D721Med (cell line): Measurements from ENCODE around the gene OR2D3.

Source experiments
- DNase-seq: peaks from one replicate; pipeline ENCODE4 v3.0.0; 2011; ENCODE audit warnings: low spot score; ENCODE audit not compliant: insufficient read length
- FAIRE-seq: peaks from 2 replicates; lab custom pipeline; 2011; peaks lifted over from hg19 to GRCh38; lab: Jason Lieb, UNC
- CTCF ChIP-seq: IDR thresholded peaks from 2 replicates; pipeline ENCODE4 v1.5.1; 2012; ENCODE audit warnings: mild to moderate bottlenecking, control low read depth; ENCODE audit not compliant: insufficient read depth; ENCODE audit errors: missing control alignments

OR2D3 gene

GRCh38 chr11:6911378-6911777, 9.4 kb upstream of the OR2D3 start:
- TF ChIP-seq CTCF, result no peak
- FAIRE-seq (no peak), DNase-seq (no peak)

- no peak for TF ChIP-seq CTCF
- no peak for DNase-seq
- FAIRE-seq, result no peak
These were observed 8.9 kb upstream of the OR2D3 start for GRCh38 chr11:6911948-6912347.

- FAIRE-seq, result no peak
- DNase-seq, result no peak
- TF ChIP-seq CTCF, result no peak
These were observed 1.1 kb upstream of the OR2D3 start for GRCh38 chr11:6919698-6920097.

- DNase-seq (no peak), FAIRE-seq (no peak)
- no peak for TF ChIP-seq CTCF
These were observed 4.3 kb downstream of the OR2D3 start for GRCh38 chr11:6925007-6925577.

GRCh38 chr11:6925636-6926207, 4.9 kb downstream of the OR2D3 start:
- no peak for TF ChIP-seq CTCF
- DNase-seq (no peak), FAIRE-seq (no peak)

- DNase-seq, result no peak
These were observed 5.6 kb downstream of the OR2D3 start, which contains the start of gene ZNF215 for GRCh38 chr11:6926208-6927029. TSS of gene ZNF215 (plus strand) at chr11:6926426. CDS start at chr11:6932273, 5,847 bp downstream.

More at GRCh38 chr11:6926208-6927029, 5.6 kb downstream of the OR2D3 start, which contains the start of gene ZNF215:
- no peak for TF ChIP-seq CTCF
- FAIRE-seq, result no peak
